H9 (cell line): ENCODE data around the gene SGTA. TPM values are rescaled to one million over a fixed set of nuclear protein-coding genes. Genes with fewer than 3 reads are reported as not detected.

ENCODE experiments used
- DNase-seq: peaks from one replicate; pipeline ENCODE4 v3.0.0-alpha.2; 2017
- H2AFZ ChIP-seq: one replicate; pipeline ENCODE4 v1.6.1; 2013; ENCODE audit warnings: mild to moderate bottlenecking, low read length, control low read depth, moderate library complexity
- H2AK5ac ChIP-seq: 2 replicates; pipeline ENCODE4 v1.6.1; 2013; ENCODE audit warnings: low read length, control low read depth, mixed read lengths; ENCODE audit not compliant: insufficient read length
- H2BK120ac ChIP-seq: one replicate; pipeline ENCODE4 v1.6.1; 2013; ENCODE audit warnings: low read depth, mild to moderate bottlenecking, low read length, control low read depth, inconsistent platforms; ENCODE audit not compliant: poor library complexity, severe bottlenecking
- H2BK12ac ChIP-seq: 2 replicates; pipeline ENCODE4 v1.6.1; 2013; ENCODE audit warnings: low read length, control low read depth, mixed read lengths, low read depth; ENCODE audit not compliant: insufficient read length
- H2BK15ac ChIP-seq: 2 replicates; pipeline ENCODE4 v1.6.1; 2013; ENCODE audit warnings: low read depth, low read length, control low read depth
- H2BK20ac ChIP-seq: one replicate; pipeline ENCODE4 v1.6.1; 2013; ENCODE audit warnings: low read depth, mild to moderate bottlenecking, low read length, control low read depth, inconsistent platforms; ENCODE audit not compliant: poor library complexity, severe bottlenecking
- H2BK5ac ChIP-seq: 2 replicates; pipeline ENCODE4 v1.6.1; 2013; ENCODE audit warnings: low read length, control low read depth, mixed read lengths; ENCODE audit not compliant: insufficient read length
- H3K14ac ChIP-seq: 2 replicates; pipeline ENCODE4 v1.6.1; 2013; ENCODE audit warnings: low read length, control low read depth; ENCODE audit not compliant: insufficient read depth
- H3K18ac ChIP-seq: 2 replicates; pipeline ENCODE4 v1.6.1; 2013; ENCODE audit warnings: low read depth, mild to moderate bottlenecking, mixed read lengths, low read length, control low read depth; ENCODE audit not compliant: insufficient read length
- H3K23ac ChIP-seq: 2 replicates; pipeline ENCODE4 v1.6.1; 2013; ENCODE audit warnings: low read length, control low read depth, mixed read lengths, low read depth; ENCODE audit not compliant: insufficient read length
- H3K23me2 ChIP-seq: 2 replicates; pipeline ENCODE4 v1.6.1; 2013; ENCODE audit warnings: low read depth, mild to moderate bottlenecking, mixed read lengths, low read length, control low read depth; ENCODE audit not compliant: insufficient read length, poor library complexity, severe bottlenecking
- H3K27ac ChIP-seq: 2 replicates; pipeline ENCODE4 v1.5.1; 2013; ENCODE audit warnings: low read length, control low read depth, mixed read lengths, low read depth; ENCODE audit not compliant: insufficient read length
- H3K27me3 ChIP-seq: 2 replicates; pipeline ENCODE4 v1.6.1; 2013; ENCODE audit warnings: low read length, control low read depth, inconsistent platforms; ENCODE audit not compliant: insufficient read depth
- H3K4ac ChIP-seq: 2 replicates; pipeline ENCODE4 v1.6.1; 2013; ENCODE audit warnings: low read depth, mild to moderate bottlenecking, control low read depth, inconsistent platforms, low read length, moderate library complexity
- H3K4me1 ChIP-seq: 2 replicates; pipeline ENCODE4 v1.6.1; 2013; ENCODE audit warnings: low read length, control low read depth, inconsistent platforms; ENCODE audit not compliant: insufficient read depth
- H3K4me2 ChIP-seq: 2 replicates; pipeline ENCODE4 v1.6.1; 2013; ENCODE audit warnings: low read length, control low read depth, mixed read lengths; ENCODE audit not compliant: insufficient read length, insufficient read depth
- H3K56ac ChIP-seq: 2 replicates; pipeline ENCODE4 v1.6.1; 2013; ENCODE audit warnings: low read depth, mild to moderate bottlenecking, mixed read lengths, low read length, control low read depth; ENCODE audit not compliant: insufficient read length
- H3K79me1 ChIP-seq: 2 replicates; pipeline ENCODE4 v1.6.1; 2013; ENCODE audit warnings: low read depth, mild to moderate bottlenecking, moderate library complexity, low read length, control low read depth, inconsistent platforms; ENCODE audit not compliant: insufficient read depth, poor library complexity, severe bottlenecking
- H3K79me2 ChIP-seq: 2 replicates; pipeline ENCODE4 v1.6.1; 2013; ENCODE audit warnings: low read length, control low read depth, inconsistent platforms; ENCODE audit not compliant: insufficient read depth
- H3K9ac ChIP-seq: 2 replicates; pipeline ENCODE4 v1.6.1; 2013; ENCODE audit warnings: low read length, control low read depth, mixed read lengths; ENCODE audit not compliant: insufficient read length; ENCODE audit errors: extremely low read depth
- H3K9me3 ChIP-seq: one replicate; pipeline ENCODE4 v1.6.1; 2013; ENCODE audit warnings: low read depth, low read length, inconsistent platforms; ENCODE audit not compliant: control insufficient read depth
- H3T11ph ChIP-seq: one replicate; pipeline ENCODE4 v1.6.1; 2013; ENCODE audit warnings: mild to moderate bottlenecking, low read length, control low read depth, inconsistent platforms
- H4K20me1 ChIP-seq: one replicate; pipeline ENCODE4 v1.6.1; 2013; ENCODE audit not compliant: control insufficient read depth, insufficient read length, insufficient read depth
- H4K5ac ChIP-seq: 2 replicates; pipeline ENCODE4 v1.6.1; 2013; ENCODE audit warnings: low read depth, mild to moderate bottlenecking, mixed read lengths, low read length, control low read depth; ENCODE audit not compliant: insufficient read length
- H4K8ac ChIP-seq: replicated peaks from 2 replicates; pipeline ENCODE4 v1.6.1; 2013; ENCODE audit warnings: low read length, control low read depth, mixed read lengths, low read depth; ENCODE audit not compliant: insufficient read length
- H4K91ac ChIP-seq: 2 replicates; pipeline ENCODE4 v1.6.1; 2013; ENCODE audit warnings: low read depth, mild to moderate bottlenecking, moderate library complexity, mixed read lengths, low read length, control low read depth; ENCODE audit not compliant: insufficient read length
- H3K27ac Mint-ChIP-seq, 3 experiments: 2 replicates in 2 of 3; 3 replicates in 1 of 3; pipeline ENCODE4 v1.8.0; 2020 to 2021; ENCODE audit warnings: mixed read lengths in 3 of 3, mild to moderate bottlenecking in 1 of 3, moderate library complexity in 1 of 3
- H3K27me3 Mint-ChIP-seq: 2 replicates; pipeline ENCODE4 v1.8.0; 2021; ENCODE audit warnings: low read depth, mild to moderate bottlenecking, moderate library complexity, mixed read lengths
- H3K36me3 Mint-ChIP-seq, 3 experiments: 2 replicates in 2 of 3; 3 replicates in 1 of 3; pipeline ENCODE4 v1.8.0; 2020 to 2021; ENCODE audit warnings: low read depth in 3 of 3, mixed read lengths in 3 of 3; ENCODE audit not compliant: insufficient read depth in 1 of 3
- H3K4me1 Mint-ChIP-seq, 2 experiments: 2 replicates each; pipeline ENCODE4 v1.8.0; 2020; ENCODE audit warnings: mixed read lengths in 2 of 2
- H3K4me3 Mint-ChIP-seq, 2 experiments: 2 replicates in 1 of 2; 3 replicates in 1 of 2; pipeline ENCODE4 v1.8.0; 2020 to 2021; ENCODE audit warnings: mild to moderate bottlenecking in 2 of 2, mixed read lengths in 2 of 2, moderate library complexity in 1 of 2
- H3K9me3 Mint-ChIP-seq, 2 experiments: 2 replicates in 1 of 2; 3 replicates in 1 of 2; pipeline ENCODE4 v1.8.0; 2020; ENCODE audit warnings: mild to moderate bottlenecking in 2 of 2, mixed read lengths in 2 of 2, moderate library complexity in 1 of 2
- WGBS: extraction: QIAGEN DNeasy Blood & Tissue Kit; methylation state at CpG from one replicate; pipeline ENCODE4 v1.1.7; 2013; ENCODE audit warnings: missing lambda C conversion rate, low lambda C conversion rate, mixed read lengths; ENCODE audit not compliant: insufficient read length; ENCODE audit errors: extremely low coverage; 5-methylcytosine and 5-hydroxymethylcytosine counted together
- total RNA-seq: library from RNA; stranded (reverse); gene quantifications from 2 replicates; pipeline ENCODE4 v1.2.1, GENCODE V29; 2021
- TF ChIP-seq, protein P1 (sequence below): fragments of 200-600 bp; sonication (generic); conservative IDR thresholded peaks from 3 replicates; pipeline ENCODE4 v1.8.0; 2021; ENCODE audit warnings: antibody characterized with exemption, mild to moderate bottlenecking

SGTA gene
- total RNA-seq, 1 experiment from 2014 or later, result 102 TPM

DNA sequence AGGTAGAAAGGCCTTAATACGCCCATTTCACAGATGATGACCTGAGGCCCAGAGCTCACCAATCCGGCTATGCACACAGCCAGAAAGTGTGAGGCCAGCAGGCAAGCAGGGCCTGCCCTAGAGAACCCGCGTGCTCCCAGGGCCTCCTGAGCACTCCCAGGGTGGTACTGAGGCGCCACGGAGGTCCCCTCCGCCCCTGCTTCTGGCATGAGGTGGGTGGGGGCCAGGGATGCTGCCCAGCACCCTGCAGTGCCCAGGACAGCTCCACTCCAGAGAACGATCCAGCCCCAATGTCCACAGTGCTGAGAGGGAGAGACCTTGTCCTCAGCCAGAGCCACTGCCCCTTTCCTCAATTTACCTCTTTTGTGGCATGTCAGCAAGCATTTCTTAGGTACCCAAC lies 13.9 kb downstream of the SGTA start:
- H3K27ac Mint-ChIP-seq, result no peak overlapping the region
- H3K18ac ChIP-seq, result no peak overlapping the region
- no peaks in the 10 kb centered on the region for H4K20me1 ChIP-seq
- H3K4me1 ChIP-seq, result no peaks in the 10 kb centered on the region
- H3K9me3 ChIP-seq, result no peaks in the 10 kb centered on the region
- H4K5ac ChIP-seq, result no peak overlapping the region
- no CpG with 5 or more reads among the region's 8 CpGs for WGBS
- H3K79me2 ChIP-seq, result peaks cover 29% of the 10 kb centered on the region; the same call in 1 of the 2 replicates
- no peak overlapping the region for H3K56ac ChIP-seq
- H3K9ac ChIP-seq, result no peak overlapping the region
- peaks cover 9% of the 10 kb centered on the region for H3K79me1 ChIP-seq
- H2BK5ac ChIP-seq, result no peak overlapping the region
- peaks cover 5 to 30% (median 28%) of the 10 kb centered on the region in 3 experiments; a peak in 6 of 7 replicates for H3K36me3 Mint-ChIP-seq
- no peak overlapping the region for H2AFZ ChIP-seq
- H3K9me3 Mint-ChIP-seq, result no peaks in the 10 kb centered on the region
- no peak overlapping the region for H3K4me2 ChIP-seq
- H3K4me3 Mint-ChIP-seq, result no peak overlapping the region
- no peak overlapping the region for H3K4ac ChIP-seq
- H3K23me2 ChIP-seq, result no peaks in the 10 kb centered on the region
- TF ChIP-seq, protein P1, sequence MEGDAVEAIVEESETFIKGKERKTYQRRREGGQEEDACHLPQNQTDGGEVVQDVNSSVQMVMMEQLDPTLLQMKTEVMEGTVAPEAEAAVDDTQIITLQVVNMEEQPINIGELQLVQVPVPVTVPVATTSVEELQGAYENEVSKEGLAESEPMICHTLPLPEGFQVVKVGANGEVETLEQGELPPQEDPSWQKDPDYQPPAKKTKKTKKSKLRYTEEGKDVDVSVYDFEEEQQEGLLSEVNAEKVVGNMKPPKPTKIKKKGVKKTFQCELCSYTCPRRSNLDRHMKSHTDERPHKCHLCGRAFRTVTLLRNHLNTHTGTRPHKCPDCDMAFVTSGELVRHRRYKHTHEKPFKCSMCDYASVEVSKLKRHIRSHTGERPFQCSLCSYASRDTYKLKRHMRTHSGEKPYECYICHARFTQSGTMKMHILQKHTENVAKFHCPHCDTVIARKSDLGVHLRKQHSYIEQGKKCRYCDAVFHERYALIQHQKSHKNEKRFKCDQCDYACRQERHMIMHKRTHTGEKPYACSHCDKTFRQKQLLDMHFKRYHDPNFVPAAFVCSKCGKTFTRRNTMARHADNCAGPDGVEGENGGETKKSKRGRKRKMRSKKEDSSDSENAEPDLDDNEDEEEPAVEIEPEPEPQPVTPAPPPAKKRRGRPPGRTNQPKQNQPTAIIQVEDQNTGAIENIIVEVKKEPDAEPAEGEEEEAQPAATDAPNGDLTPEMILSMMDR, result no peak
- no peak overlapping the region for H3K27ac ChIP-seq
- H2BK120ac ChIP-seq, result no peak overlapping the region
- H2BK12ac ChIP-seq, result no peak overlapping the region
- H4K8ac ChIP-seq, result no peak overlapping the region
- no peaks in the 10 kb centered on the region for H3K4me1 Mint-ChIP-seq
- H4K91ac ChIP-seq, result no peak overlapping the region
- H3K23ac ChIP-seq, result no peak overlapping the region
- no peak overlapping the region for H2BK15ac ChIP-seq
- DNase-seq, result no peak
- H3K14ac ChIP-seq, result no peak overlapping the region
- no peaks in the 10 kb centered on the region for H3K27me3 Mint-ChIP-seq
- no peak overlapping the region for H2BK20ac ChIP-seq
- no peaks in the 10 kb centered on the region for H3K27me3 ChIP-seq
- H2AK5ac ChIP-seq, result no peak overlapping the region
- no peak overlapping the region for H3T11ph ChIP-seq
